MM.1S (cell line): Measurements from ENCODE around the gene BHLHA15.

Source experiments
- DNase-seq: peaks from one replicate; pipeline ENCODE4 v3.0.0-alpha.2; 2015
- H2AFZ ChIP-seq: fragments of 300-600 bp; sonication (generic); 2 replicates; pipeline ENCODE4 v1.6.0; 2016; ENCODE audit warnings: antibody characterized with exemption, low read length
- H3F3A ChIP-seq: fragments of 300-600 bp; sonication (generic); 2 replicates; pipeline ENCODE4 v1.6.1; 2016; ENCODE audit warnings: mild to moderate bottlenecking, antibody characterized with exemption, low read length, moderate library complexity, mixed read lengths; ENCODE audit not compliant: insufficient read depth
- H3K27ac ChIP-seq: fragments of 300-600 bp; sonication (generic); 2 replicates; pipeline ENCODE4 v1.5.1; 2016; ENCODE audit warnings: mild to moderate bottlenecking, low read length
- H3K27me3 ChIP-seq: fragments of 300-600 bp; sonication (generic); replicated peaks from 2 replicates; pipeline ENCODE4 v1.6.0; 2016; ENCODE audit warnings: low read length; ENCODE audit not compliant: insufficient read depth
- H3K36me3 ChIP-seq: fragments of 300-600 bp; sonication (generic); replicated peaks from 2 replicates; pipeline ENCODE4 v1.6.1; 2016; ENCODE audit warnings: mild to moderate bottlenecking, low read length, mixed read lengths; ENCODE audit not compliant: insufficient read depth
- H3K4me1 ChIP-seq: fragments of 300-600 bp; sonication (generic); 2 replicates; pipeline ENCODE4 v1.6.1; 2016; ENCODE audit warnings: low read length, mixed read lengths
- H3K4me2 ChIP-seq: fragments of 300-600 bp; sonication (generic); 2 replicates; pipeline ENCODE4 v1.6.0; 2016; ENCODE audit warnings: low read depth, low read length
- H3K4me3 ChIP-seq: fragments of 300-600 bp; sonication (generic); 2 replicates; pipeline ENCODE4 v1.5.1; 2016; ENCODE audit warnings: low read length, mixed read lengths
- H3K79me2 ChIP-seq: fragments of 300-600 bp; sonication (generic); 2 replicates; pipeline ENCODE4 v1.6.1; 2016; ENCODE audit warnings: mixed run types, low read length, mixed read lengths
- H3K9ac ChIP-seq: fragments of 300-600 bp; sonication (generic); 2 replicates; pipeline ENCODE4 v1.6.1; 2016; ENCODE audit warnings: low read length, mixed read lengths
- H3K9me2 ChIP-seq: fragments of 300-600 bp; sonication (generic); replicated peaks from 2 replicates; pipeline ENCODE4 v1.6.1; 2016; ENCODE audit warnings: mild to moderate bottlenecking, low read length, mixed read lengths; ENCODE audit not compliant: insufficient read depth
- H3K9me3 ChIP-seq: fragments of 300-600 bp; sonication (generic); replicated peaks from 2 replicates; pipeline ENCODE4 v1.6.1; 2016; ENCODE audit warnings: mild to moderate bottlenecking, low read length, mixed read lengths; ENCODE audit not compliant: insufficient read depth
- H4K20me1 ChIP-seq: fragments of 300-600 bp; sonication (generic); 2 replicates; pipeline ENCODE4 v1.6.1; 2016; ENCODE audit warnings: mild to moderate bottlenecking, low read length, moderate library complexity, mixed read lengths; ENCODE audit not compliant: insufficient read depth
- CTCF ChIP-seq: fragments of 300-600 bp; sonication (generic); IDR thresholded peaks from 2 replicates; pipeline ENCODE4 v1.5.1; 2016; ENCODE audit warnings: antibody characterized with exemption, low read length, mixed read lengths
- EZH2 ChIP-seq: fragments of 300-600 bp; sonication (generic); optimal IDR thresholded peaks from 2 replicates; pipeline ENCODE3; 2017; ENCODE audit warnings: low read depth, mild to moderate bottlenecking, antibody characterized with exemption, low read length, mixed read lengths
- EZH2phosphoT487 ChIP-seq: fragments of 300-600 bp; sonication (generic); IDR thresholded peaks from 2 replicates; pipeline ENCODE4 v1.6.1; 2018; ENCODE audit warnings: antibody characterized with exemption, low read length

The BHLHA15 gene

GRCh38 chr7:98211221-98211675 lies at the start of gene BHLHA15:
Gene BHLHA15, plus strand, starts transcription at chr7:98211439. Its CDS starts 871 bp downstream, at chr7:98212310.
- no peaks in the 10 kb centered on the region for H3K4me1 ChIP-seq
- H3K4me2 ChIP-seq: peak within 1 kb of the TSS; percentile 83
- no peaks in the 10 kb centered on the region for H3K9me3 ChIP-seq
- TF ChIP-seq EZH2 (no peak), CTCF (no peak), EZH2phosphoT487 (no peak)
- peak; percentile 88 for DNase-seq
- H4K20me1 ChIP-seq: no peaks in the 10 kb centered on the region
- H3K9me2 ChIP-seq: no peaks in the 10 kb centered on the region
- peak within 1 kb of the TSS; percentile 23; the same call in 1 of the 2 replicates for H3K27ac ChIP-seq
- H3K27me3 ChIP-seq: no peaks in the 10 kb centered on the region
- peaks cover 25% of the 10 kb centered on the region for H3K79me2 ChIP-seq
- H3K9ac ChIP-seq: peak within 1 kb of the TSS; percentile 94
- no peaks in the 10 kb centered on the region for H3K36me3 ChIP-seq
- peak within 1 kb of the TSS; percentile 68 for H2AFZ ChIP-seq
- H3K4me3 ChIP-seq: peak within 1 kb of the TSS; percentile 83
- peaks cover 9% of the 10 kb centered on the region; the same call in 1 of the 2 replicates for H3F3A ChIP-seq

DNA sequence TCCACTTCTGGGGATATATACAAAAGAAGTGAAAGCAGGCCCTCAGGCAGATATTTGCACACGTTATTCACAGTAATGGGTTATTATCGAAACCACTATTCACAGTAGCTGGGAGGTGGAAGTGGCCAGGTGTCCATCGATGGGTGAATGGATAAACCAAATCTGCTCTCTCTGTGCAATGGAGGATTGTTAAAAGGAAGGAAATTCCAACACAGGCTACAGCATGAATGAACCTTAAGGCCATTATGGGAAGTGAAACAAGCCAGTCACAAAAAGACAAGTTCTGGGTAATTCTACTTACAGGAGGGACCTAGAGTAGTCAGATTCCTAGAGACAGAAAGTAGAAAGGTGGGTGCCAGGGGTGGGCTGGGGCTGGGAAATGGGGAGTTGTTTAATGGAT lies 48.5 kb upstream of the BHLHA15 start:
- no peak overlapping the region for H2AFZ ChIP-seq
- no peak overlapping the region for H3K9ac ChIP-seq
- no peak overlapping the region for H3K4me2 ChIP-seq
- H3F3A ChIP-seq: no peaks in the 10 kb centered on the region
- H4K20me1 ChIP-seq: no peaks in the 10 kb centered on the region
- TF ChIP-seq EZH2: no peak
- no peak for TF ChIP-seq EZH2phosphoT487
- no peak for TF ChIP-seq CTCF
- H3K4me3 ChIP-seq: no peak overlapping the region
- H3K27ac ChIP-seq: no peak overlapping the region
- no peaks in the 10 kb centered on the region for H3K27me3 ChIP-seq
- no peaks in the 10 kb centered on the region for H3K36me3 ChIP-seq
- DNase-seq: no peak
- no peaks in the 10 kb centered on the region for H3K9me2 ChIP-seq
- peaks cover 6% of the 10 kb centered on the region; the same call in 1 of the 2 replicates for H3K79me2 ChIP-seq
- H3K9me3 ChIP-seq: no peaks in the 10 kb centered on the region
- H3K4me1 ChIP-seq: no peaks in the 10 kb centered on the region

DNA sequence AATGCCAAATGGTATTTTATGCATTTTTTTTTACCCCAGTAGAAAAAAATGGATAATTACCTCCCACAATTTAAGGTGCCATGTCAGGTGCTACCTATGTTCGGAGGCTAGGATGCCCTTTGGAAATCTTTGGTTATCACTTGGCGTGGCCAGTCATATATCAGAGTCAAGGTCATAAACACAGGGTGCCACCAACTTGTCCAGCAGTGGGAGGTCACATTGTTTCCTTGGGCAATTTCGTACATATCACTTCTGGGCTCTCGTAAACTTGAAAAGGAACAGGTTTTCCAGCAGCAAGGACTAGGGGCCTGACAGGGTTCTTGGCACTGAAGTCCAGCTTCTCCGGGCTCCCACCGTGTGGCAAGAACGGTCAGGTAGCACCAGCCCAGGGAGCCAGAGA lies 48.0 kb upstream of the BHLHA15 start:
- no peak overlapping the region for H3K4me3 ChIP-seq
- no peaks in the 10 kb centered on the region for H4K20me1 ChIP-seq
- no peaks in the 10 kb centered on the region for H3K4me1 ChIP-seq
- H3K9me2 ChIP-seq: no peaks in the 10 kb centered on the region
- H3K27ac ChIP-seq: no peak overlapping the region
- H3K79me2 ChIP-seq: peaks cover 6% of the 10 kb centered on the region; the same call in 1 of the 2 replicates
- no peak overlapping the region for H3K9ac ChIP-seq
- no peak for TF ChIP-seq EZH2
- no peak for TF ChIP-seq CTCF
- no peak for TF ChIP-seq EZH2phosphoT487
- H3K4me2 ChIP-seq: no peak overlapping the region
- no peaks in the 10 kb centered on the region for H3F3A ChIP-seq
- H3K27me3 ChIP-seq: no peaks in the 10 kb centered on the region
- no peak for DNase-seq
- H3K36me3 ChIP-seq: no peaks in the 10 kb centered on the region
- no peak overlapping the region for H2AFZ ChIP-seq
- no peaks in the 10 kb centered on the region for H3K9me3 ChIP-seq
